ENCODE results near the gene MATN4.

Gene MATN4

DNA sequence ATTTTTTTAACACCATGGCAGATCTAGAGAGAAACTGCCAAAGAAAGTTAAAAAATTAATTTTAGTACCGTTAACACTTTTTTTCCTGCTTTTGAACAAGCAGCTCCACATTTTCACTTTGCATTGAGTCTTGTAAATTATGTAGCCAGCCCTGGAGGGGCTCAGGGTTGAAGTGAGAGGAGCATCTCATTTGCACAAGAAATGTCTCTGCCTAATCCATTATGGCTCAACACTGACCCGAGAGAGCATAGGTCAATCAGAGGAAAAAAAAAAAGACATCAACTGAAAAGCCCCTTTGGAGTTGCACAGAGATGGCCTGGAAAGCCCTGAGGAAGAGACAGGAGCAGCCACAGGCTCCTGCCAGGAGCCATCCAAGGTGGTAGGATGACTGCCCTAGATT lies 49.4 kb downstream of the MATN4 start:
- H3K9me3 Mint-ChIP-seq = no peaks in the 10 kb centered on the region
- no peak overlapping the region for H3K4me3 Mint-ChIP-seq
- peaks cover 4% of the 10 kb centered on the region for H3K4me1 Mint-ChIP-seq
- H3K27ac Mint-ChIP-seq = no peak overlapping the region
- DNase-seq (ENCODE audit: low spot score in 2 of 2) = no peak
- ATAC-seq = no peak
- no peaks in the 10 kb centered on the region for H3K36me3 Mint-ChIP-seq

DNA sequence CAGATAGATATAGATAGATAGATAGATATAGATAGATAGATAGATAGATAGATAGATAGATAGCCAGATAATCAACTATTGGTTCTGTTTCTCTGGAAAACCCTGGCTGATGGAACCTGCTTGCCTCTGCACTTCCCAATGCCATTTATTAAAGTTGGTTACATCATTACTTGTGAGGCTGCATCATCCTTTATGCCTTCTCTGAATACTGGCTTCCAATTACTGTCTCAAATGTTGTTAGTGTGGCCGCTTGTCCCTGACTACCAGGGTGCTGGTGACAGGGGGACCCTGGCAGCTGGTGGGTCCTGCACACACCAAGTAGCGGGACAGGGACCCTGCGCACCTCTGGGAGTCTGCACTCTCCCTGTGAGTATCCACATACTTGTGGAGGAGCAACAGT lies 49.8 kb downstream of the MATN4 start:
- H3K27ac Mint-ChIP-seq = no peak overlapping the region
- no peaks in the 10 kb centered on the region for H3K36me3 Mint-ChIP-seq
- ATAC-seq (no peak), DNase-seq (ENCODE audit: low spot score in 2 of 2) (no peak)
- no peak overlapping the region for H3K4me3 Mint-ChIP-seq
- H3K4me1 Mint-ChIP-seq = peaks cover 4% of the 10 kb centered on the region
- H3K9me3 Mint-ChIP-seq = no peaks in the 10 kb centered on the region

- H3K27ac Mint-ChIP-seq = no peak overlapping the region
- ATAC-seq (no peak), DNase-seq (ENCODE audit: low spot score in 2 of 2) (no peak)
- H3K36me3 Mint-ChIP-seq = no peaks in the 10 kb centered on the region
- H3K4me1 Mint-ChIP-seq = peaks cover 4% of the 10 kb centered on the region
- H3K4me3 Mint-ChIP-seq = no peak overlapping the region
- no peaks in the 10 kb centered on the region for H3K9me3 Mint-ChIP-seq
Measured at GRCh38 chr20:45257711-45258110, 50.4 kb downstream of the MATN4 start.

DNA sequence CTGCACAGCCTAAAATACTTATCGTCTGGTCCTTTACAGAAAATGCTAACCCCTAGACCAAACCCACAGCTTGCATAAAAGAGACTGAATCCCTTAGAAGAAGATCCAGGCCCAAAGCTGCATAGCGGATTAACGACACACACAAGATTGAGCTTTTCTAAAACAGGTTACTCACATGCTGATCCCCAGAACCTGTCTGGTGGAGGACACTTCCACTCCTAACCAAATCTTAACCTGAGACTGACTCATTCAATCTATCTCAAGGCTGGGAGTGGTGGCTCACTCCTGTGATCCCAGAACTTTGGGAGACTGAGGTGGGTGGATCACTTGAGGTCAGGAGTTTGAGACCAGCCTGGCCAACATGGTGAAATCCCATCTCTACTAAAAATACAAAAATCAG lies 50.9 kb downstream of the MATN4 start:
- ATAC-seq = no peak
- H3K27ac Mint-ChIP-seq = no peak overlapping the region
- DNase-seq (ENCODE audit: low spot score in 2 of 2) = no peak
- no peak overlapping the region for H3K4me3 Mint-ChIP-seq
- peaks cover 4% of the 10 kb centered on the region for H3K4me1 Mint-ChIP-seq
- no peaks in the 10 kb centered on the region for H3K9me3 Mint-ChIP-seq
- no peaks in the 10 kb centered on the region for H3K36me3 Mint-ChIP-seq

DNA sequence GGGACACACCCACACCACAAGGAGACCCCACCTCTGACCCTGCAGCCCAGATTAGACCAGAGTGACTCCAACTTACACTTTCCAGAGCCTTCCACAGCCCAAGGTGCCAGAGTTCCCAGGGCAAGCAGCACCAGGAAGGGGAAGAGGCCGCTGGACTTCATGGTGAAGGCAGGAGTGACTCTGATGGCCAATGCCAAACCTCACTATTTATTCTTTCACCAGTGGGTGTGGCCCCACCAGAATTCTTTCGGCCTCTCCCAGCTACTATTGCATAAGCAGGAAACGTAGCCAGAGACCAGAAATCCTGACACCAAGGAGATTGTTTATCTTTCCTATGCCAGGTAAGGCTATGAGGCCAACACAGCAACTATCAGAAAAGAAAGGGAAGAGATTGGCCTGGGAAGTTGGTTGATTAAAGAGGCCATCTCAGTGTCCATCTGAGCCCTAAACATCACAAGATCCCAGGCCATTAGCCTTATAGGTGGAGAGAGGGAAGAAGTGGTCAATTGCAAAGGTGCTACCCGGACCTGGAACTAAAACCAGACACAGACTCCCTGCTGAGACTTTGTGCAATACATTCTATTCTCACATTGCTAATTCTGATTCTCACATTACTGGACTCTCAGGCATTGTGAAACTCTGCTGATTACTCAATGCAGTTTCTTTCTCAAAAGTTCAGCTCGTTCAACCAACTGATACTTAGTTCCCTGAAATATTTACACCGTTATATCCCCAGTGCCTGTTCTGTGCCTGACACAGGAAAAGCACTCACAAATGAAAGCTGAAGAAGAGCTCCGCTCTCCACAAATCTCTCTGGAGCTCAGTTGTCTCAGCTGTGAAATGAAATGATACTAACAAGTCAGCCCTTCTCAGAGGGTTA lies 53.5 kb downstream of the MATN4 start, which contains the start of gene SLPI:
Gene SLPI, minus strand, starts transcription at position 182 of the 880 bp plus-strand sequence. Its CDS starts 21 bp downstream, at position 161.
- Mint-ChIP-seq H3K4me1 (peaks cover 4% of the 10 kb centered on the region), H3K9me3 (no peaks in the 10 kb centered on the region), H3K27ac (no peak within 1 kb of the TSS), H3K36me3 (no peaks in the 10 kb centered on the region), H3K4me3 (no peak within 1 kb of the TSS)
- peak in 1 of 2 donors; percentile 57 for DNase-seq (ENCODE audit: low spot score in 2 of 2)
- peak; percentile 69 for ATAC-seq

DNA sequence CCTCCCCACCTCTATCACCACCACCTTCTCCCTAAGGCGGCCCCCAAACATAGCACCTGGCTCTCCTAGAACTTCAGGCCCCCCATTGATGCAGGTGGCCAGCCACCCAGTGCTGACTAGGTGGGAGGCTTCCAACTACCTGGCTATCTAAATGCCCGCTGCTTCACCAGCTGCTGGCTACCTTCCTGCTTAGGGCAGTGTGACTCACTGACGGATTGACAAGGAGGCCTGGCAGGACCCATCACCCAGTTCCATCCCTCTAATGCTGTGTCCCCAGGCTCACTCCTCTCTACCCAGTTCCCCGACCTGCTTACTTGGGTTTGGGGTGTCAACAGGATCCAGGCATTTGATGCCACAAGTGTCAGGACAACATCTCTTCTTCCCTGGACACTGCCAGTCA lies 54.8 kb downstream of the MATN4 start:
- no peak for DNase-seq (ENCODE audit: low spot score in 2 of 2)
- H3K9me3 Mint-ChIP-seq = no peaks in the 10 kb centered on the region
- no peak for ATAC-seq
- no peaks in the 10 kb centered on the region for H3K36me3 Mint-ChIP-seq
- H3K4me3 Mint-ChIP-seq = no peak overlapping the region
- peaks cover 4% of the 10 kb centered on the region for H3K4me1 Mint-ChIP-seq
- no peak overlapping the region for H3K27ac Mint-ChIP-seq

DNA sequence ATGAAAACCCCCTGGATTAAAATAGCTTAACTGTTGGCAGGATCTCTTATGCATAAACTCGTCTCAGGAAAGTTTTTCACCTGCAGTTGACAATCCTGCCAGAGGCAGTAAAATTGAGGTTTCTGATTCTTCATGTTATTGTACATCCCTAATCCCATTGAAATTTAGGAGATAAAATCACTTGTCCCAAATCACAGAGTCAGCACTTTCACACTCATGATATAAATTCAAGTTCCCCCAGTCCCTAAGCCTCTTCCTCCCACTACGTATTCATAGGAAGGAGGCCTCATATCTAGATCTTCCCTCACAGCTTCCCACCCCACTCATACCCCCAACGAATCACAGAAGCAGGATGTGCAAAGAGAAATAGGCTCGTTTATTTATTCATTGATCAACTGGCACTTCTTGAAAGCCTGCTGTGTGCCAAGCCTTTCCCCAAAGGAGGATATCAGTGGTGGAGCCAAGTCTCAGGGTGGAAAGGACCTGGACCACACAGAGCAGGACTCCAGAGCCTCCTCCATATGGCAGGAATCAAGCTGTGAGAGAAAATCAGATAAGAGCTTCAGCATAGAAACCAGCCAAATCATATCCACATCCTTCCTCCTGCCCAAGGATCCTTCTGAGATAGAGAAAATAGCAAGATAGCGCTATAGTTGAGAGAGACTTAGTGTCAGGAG lies 56.1 kb downstream of the MATN4 start:
- ATAC-seq (no peak), DNase-seq (ENCODE audit: low spot score in 2 of 2) (no peak)
- Mint-ChIP-seq H3K4me3 (no peak overlapping the region), H3K36me3 (no peaks in the 10 kb centered on the region), H3K9me3 (no peaks in the 10 kb centered on the region), H3K27ac (no peak overlapping the region), H3K4me1 (peaks cover 4% of the 10 kb centered on the region)

GRCh38 chr20:45248609-45249008 lies 59.5 kb downstream of the MATN4 start:
- H3K4me3 Mint-ChIP-seq = no peak overlapping the region
- DNase-seq (ENCODE audit: low spot score in 2 of 2) = no peak
- no peak for ATAC-seq
- no peaks in the 10 kb centered on the region for H3K4me1 Mint-ChIP-seq
- H3K36me3 Mint-ChIP-seq = no peaks in the 10 kb centered on the region
- no peak overlapping the region for H3K27ac Mint-ChIP-seq
- H3K9me3 Mint-ChIP-seq = no peaks in the 10 kb centered on the region

DNA sequence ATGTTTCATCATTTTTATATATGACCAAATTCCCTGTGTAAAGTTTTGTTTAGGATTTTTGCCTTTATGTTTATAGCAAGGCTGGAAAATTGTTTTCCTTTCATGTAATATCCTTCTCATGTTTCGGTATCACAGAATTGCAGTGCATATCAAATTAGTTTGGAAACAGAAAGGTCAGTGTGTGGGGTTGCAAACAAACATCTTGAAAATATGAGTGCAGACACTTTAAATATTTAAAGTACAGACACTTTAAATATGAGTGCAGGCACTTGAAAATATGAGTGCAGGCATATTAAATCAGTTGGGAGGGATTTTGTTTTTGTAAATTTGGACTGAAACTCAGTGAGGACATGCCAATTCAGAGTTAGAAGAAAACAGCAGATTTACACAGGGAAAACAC lies 60.2 kb downstream of the MATN4 start:
- ATAC-seq (no peak), DNase-seq (ENCODE audit: low spot score in 2 of 2) (no peak)
- H3K9me3 Mint-ChIP-seq = no peaks in the 10 kb centered on the region
- no peaks in the 10 kb centered on the region for H3K36me3 Mint-ChIP-seq
- no peak overlapping the region for H3K27ac Mint-ChIP-seq
- H3K4me3 Mint-ChIP-seq = no peak overlapping the region
- no peaks in the 10 kb centered on the region for H3K4me1 Mint-ChIP-seq

GRCh38 chr20:45246109-45246508 lies 62.0 kb downstream of the MATN4 start:
- no peak for ATAC-seq
- H3K9me3 Mint-ChIP-seq = no peaks in the 10 kb centered on the region
- no peak overlapping the region for H3K27ac Mint-ChIP-seq
- no peaks in the 10 kb centered on the region for H3K36me3 Mint-ChIP-seq
- no peak for DNase-seq (ENCODE audit: low spot score in 2 of 2)
- H3K4me1 Mint-ChIP-seq = no peaks in the 10 kb centered on the region
- H3K4me3 Mint-ChIP-seq = no peak overlapping the region
